Kidney glomerular epithelial cell (primary cell): ENCODE data around the gene NCR2.
"Not testable (repeated sequence)": the region's sequence is repeated elsewhere in the genome, so short reads cannot be mapped to it uniquely, and the experiment has no call there.

Experiments used
- DNase-seq: peaks from one replicate; lab custom pipeline; 2025; lab: John Stamatoyannopoulos, UW

Gene NCR2

DNA sequence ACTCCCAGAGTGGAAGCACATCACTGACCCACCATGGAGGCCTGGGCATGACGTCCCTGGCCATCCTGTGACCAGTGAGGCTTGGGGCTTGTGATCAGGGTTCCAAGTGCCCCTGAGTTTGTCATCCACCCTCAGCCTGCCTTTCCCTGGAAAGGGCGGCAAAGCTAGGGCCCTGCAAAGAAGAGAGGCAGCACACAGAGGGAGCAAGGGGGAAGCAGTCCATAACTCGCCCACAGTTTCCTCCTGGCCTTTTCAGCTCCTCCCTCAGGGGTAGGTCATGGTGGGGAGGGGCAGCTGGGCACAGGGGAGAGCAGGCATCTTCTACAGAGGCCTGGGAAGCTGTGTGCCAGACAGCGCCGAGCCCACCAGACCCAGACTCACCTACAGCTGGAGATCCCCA is at the start of gene NCR2:
NCR2 (plus strand) TSS at position 313 of the 400 bp plus-strand sequence. CDS start 269 bp downstream, outside the sequence.
- no peak for DNase-seq

- peak; percentile 3 for DNase-seq
Observed at GRCh38 chr6:41286544-41287346, 48.7 kb upstream of the NCR2 start, which contains the start of gene TREM1. Gene TREM1, minus strand, starts transcription at chr6:41286682. Its CDS starts 27 bp downstream, at chr6:41286655.

GRCh38 chr6:41288030-41288753 is 47.2 kb upstream of the NCR2 start:
- no peak for DNase-seq

DNA sequence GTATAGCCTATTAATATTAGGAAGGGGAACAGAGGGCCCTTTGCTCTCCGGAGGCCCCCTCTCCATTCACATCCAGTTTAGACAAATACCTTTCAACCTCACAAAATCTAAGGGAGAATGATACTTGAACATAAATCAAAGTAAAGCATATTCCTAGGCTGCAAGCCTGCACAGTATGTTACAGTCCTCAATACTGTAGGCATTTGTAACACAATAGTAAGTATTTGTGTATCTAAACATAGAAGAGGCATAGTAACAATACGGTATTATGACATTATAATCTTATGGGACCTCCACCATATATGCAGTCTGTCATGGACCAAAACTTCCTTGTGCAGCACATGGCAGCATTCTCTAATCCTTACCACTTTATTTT is 46.7 kb upstream of the NCR2 start:
- no peak for DNase-seq

DNA sequence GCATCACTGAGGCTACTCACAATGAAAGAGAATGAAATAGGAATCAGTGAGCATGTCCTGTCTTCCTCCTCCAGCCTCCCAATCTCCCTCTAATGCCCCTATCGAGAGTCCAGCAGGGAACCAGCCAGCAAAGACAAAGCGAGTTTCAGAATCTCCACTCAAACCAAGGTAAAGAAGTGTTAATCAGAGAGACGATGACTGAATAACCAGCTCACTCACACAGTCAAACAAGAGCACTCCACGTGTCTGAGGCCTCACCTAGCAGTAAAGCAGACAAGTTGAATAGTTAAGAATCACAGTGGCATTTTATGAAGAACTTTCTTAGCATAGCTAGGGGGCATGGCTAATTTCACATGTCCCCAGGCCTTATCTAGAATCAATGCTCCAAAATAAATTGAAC is 45.6 kb upstream of the NCR2 start:
- DNase-seq = no peak

DNA sequence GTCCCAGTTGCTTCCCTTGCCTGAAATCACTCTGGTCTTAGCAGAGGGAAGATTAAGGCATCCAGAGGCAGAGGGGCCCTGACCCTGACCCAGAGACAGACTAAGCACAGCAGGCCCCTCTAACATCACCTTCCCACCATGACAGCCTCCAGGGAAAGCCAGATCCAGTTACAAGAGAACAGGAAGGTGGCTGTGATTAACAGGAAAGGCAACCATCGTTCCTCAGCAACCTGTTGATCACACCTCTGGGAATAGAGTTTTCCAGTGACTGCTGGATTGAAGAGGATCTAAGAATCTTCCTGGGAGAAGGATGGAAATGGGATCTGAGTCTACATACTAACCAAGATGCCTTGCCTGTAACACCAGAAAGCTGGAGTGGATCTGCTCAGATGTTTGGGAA is 43.7 kb upstream of the NCR2 start:
- DNase-seq = no peak

DNA sequence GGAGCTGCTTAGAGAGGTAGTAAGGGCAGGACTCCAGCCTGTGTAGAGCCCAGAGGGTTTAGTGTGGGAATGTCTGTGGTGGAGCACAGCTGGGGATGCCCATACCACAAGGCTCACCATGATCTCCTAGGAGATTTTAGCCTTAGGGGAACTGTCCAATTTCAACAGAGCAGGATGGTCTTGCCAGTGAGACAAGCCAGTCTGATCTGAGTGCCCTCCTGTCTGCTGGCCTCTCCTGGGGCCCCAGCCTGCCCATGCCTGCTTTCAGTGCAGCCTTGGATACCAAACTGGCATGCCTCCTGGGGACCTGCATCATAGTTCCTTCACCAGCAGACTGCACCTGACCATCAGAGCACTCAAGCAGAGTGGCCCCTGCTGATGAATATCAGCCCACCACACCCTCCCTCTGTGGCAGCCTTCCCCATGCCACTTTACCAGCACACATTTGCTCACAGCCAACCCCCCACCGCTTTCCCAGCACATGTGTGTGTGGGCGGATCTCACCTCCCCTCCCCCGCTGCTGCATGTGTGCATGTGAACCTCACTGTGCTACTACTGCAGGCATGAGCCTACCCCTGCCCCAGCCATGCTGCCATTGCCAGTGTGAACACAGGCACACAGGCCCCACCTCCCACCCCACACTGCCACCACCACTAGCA is 41.1 kb upstream of the NCR2 start:
- no peak for DNase-seq

DNA sequence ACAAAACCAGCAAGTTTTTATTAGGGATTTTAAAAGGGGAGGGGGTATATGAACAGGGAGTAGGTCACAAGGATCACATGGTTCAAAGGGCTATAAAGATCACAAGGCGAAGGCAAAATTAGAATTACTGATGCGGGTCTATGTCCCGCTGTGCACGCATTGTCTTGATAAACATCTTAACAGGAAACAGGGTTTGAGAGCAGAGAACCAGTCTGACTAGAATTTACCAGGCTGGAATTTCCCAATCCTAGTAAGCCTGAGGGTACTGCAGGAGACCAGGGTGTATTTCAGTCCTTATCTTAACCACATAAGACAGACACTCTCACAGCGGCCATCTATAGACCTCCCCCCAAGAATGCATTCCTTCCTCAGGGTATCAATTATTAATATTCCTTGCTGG is 38.2 kb upstream of the NCR2 start:
- not testable (repeated sequence) for DNase-seq

DNA sequence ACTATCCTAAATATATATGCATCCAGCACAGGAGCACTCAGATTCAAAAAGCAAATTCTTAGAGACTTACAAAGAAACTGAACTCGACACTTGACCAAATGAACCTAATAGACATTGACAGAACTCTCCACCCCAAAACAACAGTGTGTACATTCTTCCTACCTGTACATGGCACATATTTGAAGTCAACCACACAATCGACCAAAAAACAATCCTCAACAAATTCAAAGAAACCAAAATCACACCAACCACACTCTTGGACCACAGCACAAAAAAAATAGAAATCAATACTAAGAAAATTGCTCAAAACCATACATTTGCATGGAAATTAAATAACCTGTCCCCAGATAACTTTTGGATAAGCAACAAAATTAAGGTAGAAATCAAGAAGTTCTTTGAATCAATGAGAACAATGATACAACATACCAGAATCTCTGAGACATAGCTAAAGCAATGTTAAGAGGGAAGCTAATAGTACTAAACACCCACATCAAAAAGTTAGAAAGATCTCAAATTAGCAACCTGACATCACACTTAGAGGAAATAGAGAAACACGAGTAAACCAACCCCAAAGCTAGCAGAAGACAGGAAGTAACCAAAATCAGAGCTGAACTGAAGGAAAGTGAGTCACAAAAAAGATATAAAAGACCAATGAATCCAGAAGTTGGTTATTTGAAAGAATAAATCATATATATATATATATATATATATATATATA is 36.5 kb upstream of the NCR2 start:
- no peak for DNase-seq

DNA sequence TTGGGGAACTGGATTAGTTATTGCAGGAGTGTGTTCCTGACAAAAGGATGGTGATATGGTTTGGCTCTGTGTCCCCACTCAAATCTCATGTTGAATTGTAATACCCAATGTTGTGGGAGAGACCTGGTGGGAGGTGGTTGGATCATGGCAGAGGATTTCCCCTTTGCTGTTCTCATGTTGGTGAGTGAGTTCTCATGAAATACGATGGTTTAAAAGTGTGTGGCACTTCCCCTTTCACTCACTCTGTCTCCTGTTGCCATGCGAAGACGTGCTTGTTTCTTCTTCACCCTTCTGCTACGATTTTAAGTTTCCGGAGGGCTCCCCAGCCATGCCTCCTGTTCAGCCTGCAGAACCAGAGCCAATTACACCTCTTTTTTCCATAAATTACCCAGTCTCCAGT is 32.8 kb upstream of the NCR2 start:
- DNase-seq = no peak

- peak; percentile 29 for DNase-seq
Observed at GRCh38 chr6:41306187-41306854, 29.1 kb upstream of the NCR2 start.

DNA sequence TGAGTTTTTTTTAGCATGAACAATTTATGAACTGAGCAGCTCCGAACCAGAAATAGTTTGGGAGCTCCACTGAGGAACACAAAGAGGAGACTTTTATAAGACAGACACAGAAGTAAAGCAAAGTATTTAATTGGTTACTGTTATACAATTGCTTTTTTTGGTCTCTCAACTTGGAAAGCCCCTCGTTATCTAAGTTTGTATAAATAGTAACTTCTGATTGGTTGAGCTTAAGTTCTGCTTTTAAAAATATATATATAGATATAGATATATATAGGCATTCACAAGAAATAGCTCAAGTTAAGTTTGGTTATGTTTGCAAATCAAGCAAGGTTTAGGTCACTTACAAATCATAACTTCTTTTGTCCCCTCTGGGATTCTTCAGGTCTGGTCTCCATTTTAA is 20.2 kb upstream of the NCR2 start:
- no peak for DNase-seq

- DNase-seq = no peak
Observed at GRCh38 chr6:41315943-41316620, 19.3 kb upstream of the NCR2 start.

DNA sequence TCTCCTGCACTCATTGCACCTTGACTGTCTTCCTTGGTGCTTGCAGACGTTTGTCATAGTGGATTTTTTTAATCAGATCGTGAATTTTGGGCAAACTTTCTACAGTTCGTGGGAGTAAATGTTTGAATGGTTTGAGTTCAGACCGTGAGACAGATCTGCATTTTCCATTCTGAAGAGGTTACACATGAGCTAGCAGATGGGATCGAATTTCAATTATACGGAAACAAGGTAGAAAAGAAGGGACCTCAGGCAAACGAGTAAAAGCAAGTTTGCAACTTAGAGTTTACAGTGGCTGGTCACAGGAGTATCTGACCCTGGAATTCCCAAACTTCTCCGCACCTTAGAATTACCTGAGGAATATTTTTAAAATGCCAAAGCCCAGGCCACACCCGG is 17.2 kb upstream of the NCR2 start:
- no peak for DNase-seq

- peak; percentile 65 for DNase-seq
Observed at GRCh38 chr6:41318654-41319565, 16.5 kb upstream of the NCR2 start.

GRCh38 chr6:41321183-41321582 is 14.2 kb upstream of the NCR2 start:
- DNase-seq = no peak

DNA sequence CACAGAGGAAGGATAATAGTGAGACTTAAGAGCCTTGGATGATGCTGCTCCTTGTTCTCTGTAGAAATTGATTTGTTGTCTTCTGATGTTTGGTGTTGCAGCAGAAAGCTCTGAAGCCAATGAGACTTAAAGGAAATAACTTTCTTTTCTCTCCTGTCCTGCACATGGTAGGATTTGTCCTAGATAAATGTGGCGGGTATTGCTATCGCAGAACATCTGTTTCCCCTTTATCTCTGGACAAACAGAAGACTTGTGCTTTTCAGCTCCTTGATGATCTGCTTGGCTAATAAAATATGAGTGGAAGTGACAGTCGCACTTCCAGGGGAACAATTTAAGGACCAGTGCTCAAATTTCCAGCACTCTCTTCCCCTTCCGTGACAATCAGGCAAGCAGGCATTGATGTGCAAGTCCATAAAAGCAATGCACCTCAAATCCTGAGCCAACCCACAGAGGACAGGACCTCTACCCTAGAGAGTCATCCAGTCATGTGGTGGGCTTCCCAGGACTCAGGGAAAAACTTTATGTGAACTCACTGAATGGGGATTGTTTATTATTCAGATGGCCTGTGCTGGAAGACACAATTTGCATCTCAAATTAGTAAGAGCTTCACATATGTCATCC is 9.9 kb upstream of the NCR2 start:
- DNase-seq = no peak

- no peak for DNase-seq
Observed at GRCh38 chr6:41326092-41326491, 9.3 kb upstream of the NCR2 start.

DNA sequence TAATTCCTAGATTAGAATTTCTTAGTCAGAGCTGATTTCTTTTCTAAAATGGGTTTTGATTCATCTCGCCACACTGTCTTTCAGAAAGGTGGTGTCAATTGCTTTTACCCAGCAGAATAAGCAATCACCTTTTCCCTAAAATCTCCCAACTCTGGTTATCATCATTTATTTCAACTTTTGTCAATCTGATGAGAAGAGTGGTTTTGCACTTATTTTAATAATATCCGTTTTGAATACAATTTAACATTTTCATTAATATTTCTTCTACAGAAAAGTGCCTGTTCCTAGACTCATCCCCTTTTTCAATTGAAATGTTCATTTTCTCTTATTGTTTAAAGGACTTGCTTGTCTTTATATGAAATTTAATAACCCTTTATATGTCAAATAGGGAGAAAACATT is 8.2 kb upstream of the NCR2 start:
- no peak for DNase-seq
